Esophagus squamous epithelium (tissue), 5 donors: ENCODE measurements around the gene ZNF33A. TPM values are rescaled to one million over a fixed set of nuclear protein-coding genes. Genes with fewer than 3 reads are reported as not detected.
"Not testable (repeated sequence)": the region's sequence is repeated elsewhere in the genome, so short reads cannot be mapped to it uniquely, and the experiment has no call there.

ENCODE experiments used
- DNase-seq: peaks from one replicate; lab custom pipeline; 2025; lab: John Stamatoyannopoulos, UW
- H3K27ac ChIP-seq, 4 donors: fragments of 200-600 bp; sonication (generic); one replicate each; pipeline ENCODE4 v1.5.1; 2016 to 2019; ENCODE audit warnings: mild to moderate bottlenecking in 1 of 4
- H3K27me3 ChIP-seq, 4 donors: fragments of 200-600 bp; sonication (generic); 1 replicate in 3 of 4; 2 replicates in 1 of 4; pipeline versions ENCODE4 v1.5.1 to v1.6.0; 2017 to 2021; ENCODE audit warnings: antibody characterized with exemption in 1 of 4
- H3K36me3 ChIP-seq, 3 donors: fragments of 200-600 bp; sonication (generic); one replicate each; pipeline ENCODE4 v1.5.1; 2016 to 2019
- H3K4me1 ChIP-seq, 3 donors: fragments of 200-600 bp; sonication (generic); one replicate each; pipeline ENCODE4 v1.5.1; 2017 to 2019
- H3K4me3 ChIP-seq, 4 donors: fragments of 200-600 bp; sonication (generic); 1 replicate in 3 of 4; 2 replicates in 1 of 4; pipeline ENCODE4 v1.5.1; 2016 to 2019; ENCODE audit warnings: mild to moderate bottlenecking in 2 of 4, moderate library complexity in 1 of 4
- H3K9me3 ChIP-seq, 3 donors: fragments of 200-600 bp; sonication (generic); one replicate each; pipeline ENCODE4 v1.5.1; 2016 to 2019
- POLR2A ChIP-seq, 4 donors: fragments of 450-650 bp; IDR thresholded peaks; one replicate each; pipeline ENCODE4 v1.6.1; 2017; ENCODE audit warnings: antibody characterized with exemption in 4 of 4, mild to moderate bottlenecking in 4 of 4, moderate library complexity in 3 of 4
- WGBS, 2 donors: methylation state at CpG; one replicate each; pipeline ENCODE4 v1.1.5; 2018; 5-methylcytosine and 5-hydroxymethylcytosine counted together
- intact Hi-C: fragments of 100-400 bp; cut with DNase I; formaldehyde crosslinking; loops from one replicate; pipeline ENCODE4 v1.15.0; 2022
- total RNA-seq, 4 donors: library from RNA; depleted of rRNA; stranded (reverse); fragments of >200 nt; gene quantifications; one replicate each; pipeline ENCODE4 v1.1.0, GENCODE V29; 2016
- TF ChIP-seq, protein P1 (sequence below), 6 experiments: fragments of 450-650 bp in 4 of 6; fragments of 200-600 bp in 2 of 6; sonication (generic) in 2 of 6; IDR thresholded peaks; one replicate each; pipeline ENCODE4 v1.5.1; 2016 to 2019; ENCODE audit warnings: antibody characterized with exemption in 6 of 6, mild to moderate bottlenecking in 4 of 6, moderate library complexity in 4 of 6
- donor health status: DM: yes; HTN: yes; CAD: no.

The ZNF33A gene
- total RNA-seq, 4 donors from 2014 or later = 16.5 to 31.1 (median 17.6) TPM

DNA sequence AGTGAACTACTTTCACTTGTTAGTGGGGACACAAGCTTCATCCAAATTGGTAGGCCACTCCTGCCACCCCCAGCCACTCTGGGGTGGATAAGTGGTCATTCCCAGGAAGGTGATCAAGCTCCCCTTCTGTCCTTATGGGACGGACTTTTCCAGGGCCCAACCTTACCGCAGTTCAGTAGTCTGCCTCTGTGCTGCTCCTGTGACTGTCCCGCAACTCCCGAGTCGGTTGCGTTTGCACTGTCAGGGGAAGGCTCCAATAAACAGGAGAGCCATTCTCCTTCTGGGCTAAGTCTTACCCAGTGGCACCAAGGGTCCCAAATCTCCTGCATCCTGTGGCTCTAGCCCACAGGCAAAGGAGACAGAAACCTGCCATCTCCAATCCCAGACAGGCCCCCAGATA, 7.4 kb upstream of the ZNF33A start:
- TF ChIP-seq, protein P1, sequence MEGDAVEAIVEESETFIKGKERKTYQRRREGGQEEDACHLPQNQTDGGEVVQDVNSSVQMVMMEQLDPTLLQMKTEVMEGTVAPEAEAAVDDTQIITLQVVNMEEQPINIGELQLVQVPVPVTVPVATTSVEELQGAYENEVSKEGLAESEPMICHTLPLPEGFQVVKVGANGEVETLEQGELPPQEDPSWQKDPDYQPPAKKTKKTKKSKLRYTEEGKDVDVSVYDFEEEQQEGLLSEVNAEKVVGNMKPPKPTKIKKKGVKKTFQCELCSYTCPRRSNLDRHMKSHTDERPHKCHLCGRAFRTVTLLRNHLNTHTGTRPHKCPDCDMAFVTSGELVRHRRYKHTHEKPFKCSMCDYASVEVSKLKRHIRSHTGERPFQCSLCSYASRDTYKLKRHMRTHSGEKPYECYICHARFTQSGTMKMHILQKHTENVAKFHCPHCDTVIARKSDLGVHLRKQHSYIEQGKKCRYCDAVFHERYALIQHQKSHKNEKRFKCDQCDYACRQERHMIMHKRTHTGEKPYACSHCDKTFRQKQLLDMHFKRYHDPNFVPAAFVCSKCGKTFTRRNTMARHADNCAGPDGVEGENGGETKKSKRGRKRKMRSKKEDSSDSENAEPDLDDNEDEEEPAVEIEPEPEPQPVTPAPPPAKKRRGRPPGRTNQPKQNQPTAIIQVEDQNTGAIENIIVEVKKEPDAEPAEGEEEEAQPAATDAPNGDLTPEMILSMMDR (IDR thresholded peaks at IDR 0.05) = no peak
- Histone ChIP-seq H3K27me3 (no peaks in the 10 kb centered on the region), H3K4me3 (no peak overlapping the region), H3K27ac (no peak overlapping the region), H3K9me3 (no peaks in the 10 kb centered on the region), H3K36me3 (no peaks in the 10 kb centered on the region), H3K4me1 (peaks cover 0 to 5% (median 0%) of the 10 kb centered on the region in 3 donors)
- WGBS, 2 donors = 80% methylated on average over 1 of the region's 6 CpGs; no CpG with 5 or more reads in 1 of the 2 donors
- DNase-seq = no peak
- intact Hi-C loops = no loop called here

- H3K4me1 ChIP-seq = peaks cover 0 to 5% (median 0%) of the 10 kb centered on the region in 3 donors
- no peak overlapping the region for H3K4me3 ChIP-seq
- no peaks in the 10 kb centered on the region for H3K9me3 ChIP-seq
- TF ChIP-seq, protein P1 (IDR thresholded peaks at IDR 0.05) = no peak
- no peak for TF ChIP-seq POLR2A (IDR thresholded peaks at IDR 0.05)
- H3K36me3 ChIP-seq = no peaks in the 10 kb centered on the region
- WGBS, 2 donors = 95 to 100% methylated on average over 1 of the region's 1 CpG
- intact Hi-C loops = no loop called here
- H3K27ac ChIP-seq = no peak overlapping the region
- DNase-seq = no peak
- no peaks in the 10 kb centered on the region for H3K27me3 ChIP-seq
Observed at GRCh38 chr10:38003588-38003987, 6.9 kb upstream of the ZNF33A start.

DNA sequence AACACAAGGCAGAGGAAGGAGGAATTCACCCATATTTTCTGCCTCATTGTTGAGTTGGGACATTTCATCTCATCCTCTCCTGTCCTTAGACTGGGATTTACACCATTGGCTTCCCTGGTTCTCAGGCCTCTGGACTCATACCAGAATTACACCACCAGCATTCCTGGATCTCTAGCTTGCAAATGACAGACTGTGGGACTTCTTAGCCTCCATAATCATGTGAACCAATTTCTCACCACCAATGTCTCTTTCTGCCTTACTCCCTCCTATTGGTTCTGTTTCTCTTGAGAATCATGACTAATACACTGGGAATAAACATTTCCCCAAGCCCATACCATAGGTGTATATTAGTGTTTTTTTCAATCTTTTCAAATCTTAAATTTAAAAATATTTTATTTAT, 2.9 kb upstream of the ZNF33A start:
- no peak for DNase-seq
- peak overlapping the region in 3 of 4 donors; percentile 27 to 61 (median 44) for H3K27ac ChIP-seq
- intact Hi-C loops = no loop called here
- no peaks in the 10 kb centered on the region for H3K9me3 ChIP-seq
- H3K27me3 ChIP-seq = no peaks in the 10 kb centered on the region
- peaks cover 0 to 3% (median 0%) of the 10 kb centered on the region in 3 donors for H3K36me3 ChIP-seq
- TF ChIP-seq, protein P1 (IDR thresholded peaks at IDR 0.05) = no peak
- TF ChIP-seq POLR2A (IDR thresholded peaks at IDR 0.05) = no peak
- peaks cover 0 to 30% (median 8%) of the 10 kb centered on the region in 3 donors for H3K4me1 ChIP-seq
- no peak overlapping the region for H3K4me3 ChIP-seq

DNA sequence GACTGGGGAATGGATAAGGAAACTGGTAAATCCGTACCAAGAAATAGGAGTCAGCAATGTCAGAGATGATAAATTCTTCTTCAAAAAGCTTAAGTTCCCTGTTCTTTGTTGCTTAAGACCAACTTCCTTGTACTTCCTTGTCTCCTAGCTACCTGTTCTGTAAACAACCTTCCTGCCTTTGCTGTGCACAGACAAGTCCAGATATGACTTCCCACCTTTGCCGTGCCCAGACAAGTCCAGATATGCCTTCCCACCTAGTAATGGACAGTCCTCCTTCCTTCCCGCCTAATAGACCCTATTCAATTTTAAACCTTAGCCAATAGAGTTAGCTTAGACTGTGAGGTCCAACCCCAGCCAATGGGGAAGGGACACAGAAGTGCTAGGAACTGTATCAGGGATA, 2.5 kb upstream of the ZNF33A start:
- 31 to 44% methylated on average over 3 of the region's 3 CpGs for WGBS, 2 donors
- TF ChIP-seq, protein P1 (IDR thresholded peaks at IDR 0.05) = no peak
- no peak for TF ChIP-seq POLR2A (IDR thresholded peaks at IDR 0.05)
- H3K27ac ChIP-seq = peak overlapping the region in 3 of 4 donors; percentile 27 to 61 (median 44)
- peaks cover 0 to 7% (median 0%) of the 10 kb centered on the region in 3 donors for H3K36me3 ChIP-seq
- no peaks in the 10 kb centered on the region for H3K27me3 ChIP-seq
- no peak for DNase-seq
- H3K9me3 ChIP-seq = no peaks in the 10 kb centered on the region
- peaks cover 0 to 34% (median 8%) of the 10 kb centered on the region in 3 donors for H3K4me1 ChIP-seq
- intact Hi-C loops = no loop called here
- no peak overlapping the region for H3K4me3 ChIP-seq

GRCh38 chr10:38016354-38016753, 5.9 kb downstream of the ZNF33A start:
- no peak for DNase-seq
- H3K36me3 ChIP-seq = peaks cover 6 to 91% (median 9%) of the 10 kb centered on the region in 3 donors

GRCh38 chr10:38019124-38019523, 8.6 kb downstream of the ZNF33A start:
- H3K9me3 ChIP-seq, H3K4me1 ChIP-seq, H3K27me3 ChIP-seq, H3K4me3 ChIP-seq, H3K27ac ChIP-seq, intact Hi-C loops, DNase-seq: not testable (repeated sequence)
- peaks cover 6 to 100% (median 9%) of the 10 kb centered on the region in 3 donors for H3K36me3 ChIP-seq
- WGBS, 2 donors = 52 to 65% methylated on average over 4 of the region's 4 CpGs

More at GRCh38 chr10:38016354-38016753, 5.9 kb downstream of the ZNF33A start:
- no peak overlapping the region for H3K4me3 ChIP-seq
- no peaks in the 10 kb centered on the region for H3K9me3 ChIP-seq
- intact Hi-C loops = no loop called here
- 63 to 85% methylated on average over 1 of the region's 1 CpG for WGBS, 2 donors
- peaks cover 0 to 21% (median 8%) of the 10 kb centered on the region in 3 donors for H3K4me1 ChIP-seq
- no peaks in the 10 kb centered on the region for H3K27me3 ChIP-seq
- TF ChIP-seq, protein P1 (IDR thresholded peaks at IDR 0.05) = no peak
- TF ChIP-seq POLR2A (IDR thresholded peaks at IDR 0.05) = no peak
- H3K27ac ChIP-seq = no peak overlapping the region
